Esophagus squamous epithelium (tissue), 4 donors: Measurements from ENCODE around the gene MAP7D1.

Source experiments
- CTCF ChIP-seq, 6 experiments: fragments of 450-650 bp in 4 of 6; fragments of 200-600 bp in 2 of 6; sonication (generic) in 2 of 6; IDR thresholded peaks; one replicate each; pipeline ENCODE4 v1.5.1; 2016 to 2019; ENCODE audit warnings: antibody characterized with exemption in 6 of 6, mild to moderate bottlenecking in 4 of 6, moderate library complexity in 4 of 6
- POLR2A ChIP-seq, 4 donors: fragments of 450-650 bp; IDR thresholded peaks; one replicate each; pipeline ENCODE4 v1.6.1; 2017; ENCODE audit warnings: antibody characterized with exemption in 4 of 4, mild to moderate bottlenecking in 4 of 4, moderate library complexity in 3 of 4

GRCh38 chr1:36139521-36139920 is 16.4 kb upstream of the MAP7D1 start:
- TF ChIP-seq CTCF (IDR thresholded peaks at IDR 0.05) (no peak), POLR2A (IDR thresholded peaks at IDR 0.05) (no peak)
